ENCODE results near the gene JUP.

- no peak for TF ChIP-seq EZH2 (IDR thresholded peaks at IDR 0.05; ENCODE audit: borderline replicate concordance, insufficient read depth, low read length, poor library complexity, severe bottlenecking)
- TF ChIP-seq REST (IDR thresholded peaks at IDR 0.05; ENCODE audit: borderline replicate concordance) = no peak
Measured at GRCh38 chr17:41773190-41773588, 13.3 kb downstream of the JUP start.

Data from neural cell (in vitro differentiated cells).